Neural crest cell (in vitro differentiated cells): ENCODE data around the gene TENT4B. TPM values are rescaled to one million over a fixed set of nuclear protein-coding genes. Genes with fewer than 3 reads are reported as not detected.
"Not testable (repeated sequence)": the region's sequence is repeated elsewhere in the genome, so short reads cannot be mapped to it uniquely, and the experiment has no call there.

Experiments used
- DNase-seq: peaks from one replicate; pipeline ENCODE4 v3.0.0; 2021; ENCODE audit warnings: low read depth, mixed read lengths, low spot score
- H3K27ac Mint-ChIP-seq: one replicate; pipeline ENCODE4 v1.8.0; 2021; ENCODE audit warnings: mild to moderate bottlenecking, mixed read lengths; ENCODE audit not compliant: unreplicated experiment
- H3K27me3 Mint-ChIP-seq: 2 replicates; pipeline ENCODE4 v1.8.0; 2021; ENCODE audit warnings: low read depth, mild to moderate bottlenecking, mixed read lengths
- H3K36me3 Mint-ChIP-seq: 2 replicates; pipeline ENCODE4 v1.8.0; 2021; ENCODE audit warnings: low read depth, mild to moderate bottlenecking, mixed read lengths
- H3K4me1 Mint-ChIP-seq: 2 replicates; pipeline ENCODE4 v1.8.0; 2021; ENCODE audit warnings: mixed read lengths
- H3K4me3 Mint-ChIP-seq: one replicate; pipeline ENCODE4 v1.8.0; 2021; ENCODE audit warnings: mild to moderate bottlenecking, mixed read lengths
- H3K9me3 Mint-ChIP-seq: 2 replicates; pipeline ENCODE4 v1.8.0; 2021; ENCODE audit warnings: mixed read lengths
- CTCF ChIP-seq: fragments of 200-600 bp; sonication (generic); conservative IDR thresholded peaks from 2 replicates; pipeline ENCODE4 v1.5.0; 2021; ENCODE audit warnings: antibody characterized with exemption, mild to moderate bottlenecking
- total RNA-seq: library from RNA; stranded (reverse); gene quantifications from 2 replicates; pipeline ENCODE4 v1.2.1, GENCODE V29; 2021

Gene TENT4B
- total RNA-seq, 1 donor from 2014 or later = 12.5 TPM

DNA sequence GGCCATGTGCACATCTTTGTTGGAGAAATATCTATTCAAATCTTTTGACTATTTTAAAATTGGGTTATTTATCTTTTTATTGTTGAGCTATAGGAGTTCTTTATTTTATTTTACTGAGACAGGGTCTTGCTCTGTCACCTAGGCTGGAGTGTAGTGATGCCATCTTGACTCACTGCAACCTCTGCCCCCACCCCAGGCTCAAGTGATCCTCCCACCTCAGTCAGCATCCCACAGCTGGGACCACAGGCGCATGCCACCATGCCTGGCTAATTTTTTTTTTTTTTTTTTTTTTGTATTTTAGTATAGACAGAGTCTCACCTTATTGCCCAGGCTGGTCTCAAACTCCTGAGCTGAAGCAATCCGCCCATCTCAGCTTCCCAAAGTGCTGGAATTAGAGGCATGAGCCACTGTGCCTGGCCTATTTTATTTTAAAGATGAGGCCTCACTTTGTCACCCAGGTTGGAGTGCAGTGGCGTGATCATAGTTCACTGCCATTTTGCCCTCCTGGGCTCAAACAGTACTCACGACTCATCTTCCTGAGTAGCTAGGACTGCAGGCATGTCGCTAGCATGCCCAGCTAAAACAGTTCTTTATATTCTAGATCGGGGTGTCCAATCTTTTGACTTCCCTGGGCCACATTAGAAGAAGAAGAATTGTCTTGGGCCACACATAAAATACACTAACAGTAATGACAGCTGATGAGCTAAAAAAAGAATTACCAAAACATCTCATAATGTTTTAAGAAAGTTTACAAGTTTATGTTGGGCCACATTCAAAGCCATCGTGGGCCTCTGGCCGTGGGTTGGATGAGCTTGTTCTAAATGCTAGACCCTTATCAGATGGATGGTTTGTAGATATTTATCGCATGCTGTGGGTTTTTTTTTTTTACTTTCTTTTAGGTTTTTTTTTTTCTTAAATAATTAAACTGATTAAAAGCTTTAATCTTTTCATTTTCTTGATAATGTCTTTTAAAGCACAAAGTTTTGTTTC, 13.7 kb downstream of the TENT4B start:
- peaks cover 20% of the 10 kb centered on the region for H3K4me1 Mint-ChIP-seq
- DNase-seq = no peak
- H3K36me3 Mint-ChIP-seq = peaks cover 2% of the 10 kb centered on the region
- H3K27ac Mint-ChIP-seq = no peak overlapping the region
- no peaks in the 10 kb centered on the region for H3K27me3 Mint-ChIP-seq
- no peak for TF ChIP-seq CTCF
- no peaks in the 10 kb centered on the region for H3K9me3 Mint-ChIP-seq
- H3K4me3 Mint-ChIP-seq = no peak overlapping the region

GRCh38 chr16:50167556-50167955, 14.4 kb downstream of the TENT4B start:
- Mint-ChIP-seq H3K36me3 (peaks cover 2% of the 10 kb centered on the region), H3K9me3 (no peaks in the 10 kb centered on the region), H3K27ac (no peak overlapping the region), H3K4me3 (no peak overlapping the region), H3K27me3 (no peaks in the 10 kb centered on the region), H3K4me1 (peaks cover 20% of the 10 kb centered on the region)
- TF ChIP-seq CTCF = no peak
- no peak for DNase-seq

DNA sequence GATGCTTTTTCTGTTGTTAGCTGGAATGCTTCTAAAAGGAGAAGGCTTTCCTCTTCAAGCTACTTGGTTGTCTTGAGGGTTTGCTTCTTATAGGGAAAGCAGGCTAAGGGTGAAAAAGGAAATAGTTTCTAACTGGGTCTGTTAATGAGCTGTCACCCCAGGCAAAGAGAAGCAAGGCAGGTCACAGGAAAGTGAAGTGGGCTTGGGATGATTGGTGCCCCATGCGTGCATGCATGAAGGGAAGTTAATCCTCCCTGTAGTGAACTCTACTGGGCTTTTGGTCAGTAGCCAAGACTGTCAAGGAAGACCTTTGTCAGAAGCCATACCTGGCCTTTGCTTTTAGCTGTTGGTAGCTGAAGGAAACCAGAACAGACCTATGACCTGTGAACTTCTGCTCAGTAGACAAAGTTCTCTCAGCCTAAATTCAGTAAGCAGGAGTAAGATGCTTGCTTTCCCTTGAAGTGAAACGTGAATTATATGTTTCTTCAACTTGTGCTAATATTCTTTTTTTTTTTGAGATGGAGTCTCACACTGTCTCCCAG, 16.5 kb downstream of the TENT4B start:
- no peaks in the 10 kb centered on the region for H3K27me3 Mint-ChIP-seq

DNA sequence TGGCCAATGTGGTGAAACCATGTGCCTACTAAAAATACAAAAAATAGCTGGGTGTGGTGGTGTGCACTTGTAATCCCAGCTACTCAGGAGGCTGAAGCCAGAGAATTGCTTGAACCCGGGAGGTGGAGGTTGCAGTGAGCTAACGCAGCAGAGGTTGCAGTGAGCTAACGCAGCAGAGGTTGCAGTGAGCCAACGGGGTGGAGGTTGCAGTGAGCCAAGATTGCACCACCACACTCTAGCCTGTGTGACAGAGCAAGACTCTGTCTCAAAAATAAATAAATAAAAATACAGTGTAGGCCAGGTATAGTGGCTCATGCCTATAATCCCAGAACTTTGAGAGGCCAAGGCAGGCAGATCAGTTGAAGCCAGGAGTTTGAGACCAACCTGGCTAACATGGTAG, 18.7 kb downstream of the TENT4B start:
- not testable (repeated sequence) for DNase-seq, H3K27me3 Mint-ChIP-seq, H3K9me3 Mint-ChIP-seq, H3K27ac Mint-ChIP-seq, H3K36me3 Mint-ChIP-seq, H3K4me3 Mint-ChIP-seq
- peaks cover 15% of the 10 kb centered on the region for H3K4me1 Mint-ChIP-seq

More for the DNA sequence above, 16.5 kb downstream of the TENT4B start:
- Mint-ChIP-seq H3K9me3 (no peaks in the 10 kb centered on the region), H3K27ac (no peak overlapping the region), H3K4me1 (peaks cover 20% of the 10 kb centered on the region), H3K36me3 (peaks cover 2% of the 10 kb centered on the region), H3K4me3 (no peak overlapping the region)
- no peak for TF ChIP-seq CTCF
- no peak for DNase-seq

GRCh38 chr16:50172195-50172922, 19.3 kb downstream of the TENT4B start:
- no peak overlapping the region for H3K27ac Mint-ChIP-seq
- no peak overlapping the region for H3K4me3 Mint-ChIP-seq
- TF ChIP-seq CTCF = no peak
- peaks cover 2% of the 10 kb centered on the region for H3K36me3 Mint-ChIP-seq
- peaks cover 11% of the 10 kb centered on the region for H3K4me1 Mint-ChIP-seq
- no peaks in the 10 kb centered on the region for H3K9me3 Mint-ChIP-seq
- no peak for DNase-seq
- no peaks in the 10 kb centered on the region for H3K27me3 Mint-ChIP-seq
